ENCODE results near the gene CPNE2. TPM values are rescaled to one million over a fixed set of nuclear protein-coding genes. Genes with fewer than 3 reads are reported as not detected.
A peak's percentile ranks its signal among the peaks of the same experiment; 100 is the strongest.
"Not testable (repeated sequence)": the region's sequence is repeated elsewhere in the genome, so short reads cannot be mapped to it uniquely, and the experiment has no call there.

Gene CPNE2
- 14.2 TPM for total RNA-seq

GRCh38 chr16:57091975-57092785, at the start of gene CPNE2:
CPNE2 (plus strand) TSS chr16:57092583; CDS start chr16:57110743, 18,160 bp downstream.
- peak; percentile 51 for ATAC-seq

- no peak for ATAC-seq
Observed at GRCh38 chr16:57043248-57043647, 49.1 kb upstream of the CPNE2 start.

- ATAC-seq, result no peak
Observed at GRCh38 chr16:57044931-57045693, 47.3 kb upstream of the CPNE2 start.

GRCh38 chr16:57045694-57046381, 46.5 kb upstream of the CPNE2 start:
- peak; percentile 9 for ATAC-seq

GRCh38 chr16:57048095-57048494, 44.3 kb upstream of the CPNE2 start:
- no peak for ATAC-seq

DNA sequence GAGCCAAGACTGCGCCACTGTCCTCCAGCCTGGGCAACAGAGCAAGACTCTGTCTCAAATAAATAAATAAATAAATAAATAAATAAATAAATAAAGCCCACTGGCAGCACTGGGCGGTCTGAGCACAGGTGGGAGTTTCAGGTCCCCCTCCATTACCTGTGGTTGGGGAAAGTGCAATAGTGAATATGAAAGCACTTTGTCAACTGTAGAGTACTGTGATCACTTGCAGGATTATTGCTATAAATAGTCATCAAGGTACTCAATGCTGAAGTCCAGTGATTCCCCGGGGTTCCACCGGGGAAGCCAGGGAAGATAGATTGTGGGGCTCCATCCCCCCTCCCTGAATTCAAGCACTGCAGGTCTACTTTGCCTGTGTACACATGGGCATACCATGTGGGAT, 42.7 kb upstream of the CPNE2 start:
- ATAC-seq, result no peak

GRCh38 chr16:57051696-57052228, 40.6 kb upstream of the CPNE2 start:
- ATAC-seq, result no peak

DNA sequence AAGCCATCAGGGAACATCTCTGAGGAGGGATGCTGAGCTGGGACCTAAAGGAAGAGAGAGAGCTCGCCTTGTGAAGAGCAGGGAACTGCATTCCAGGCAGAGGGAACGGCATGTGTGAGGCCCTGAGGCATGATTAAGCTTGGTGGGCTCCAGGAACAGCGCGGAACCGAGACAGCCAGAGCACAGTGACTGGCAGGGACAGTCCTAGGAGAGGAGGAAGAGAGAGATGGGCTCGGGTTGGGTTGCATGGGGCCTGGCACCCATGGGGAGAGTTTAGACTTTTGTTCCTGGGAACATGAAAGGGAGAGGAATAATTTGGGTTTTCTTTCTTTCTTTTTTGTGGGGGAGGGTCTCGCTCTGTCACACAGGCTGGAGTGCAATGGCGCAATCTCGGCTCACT, 39.2 kb upstream of the CPNE2 start:
- ATAC-seq, result no peak

- ATAC-seq, result no peak
Observed at GRCh38 chr16:57054338-57054737, 38.0 kb upstream of the CPNE2 start.

DNA sequence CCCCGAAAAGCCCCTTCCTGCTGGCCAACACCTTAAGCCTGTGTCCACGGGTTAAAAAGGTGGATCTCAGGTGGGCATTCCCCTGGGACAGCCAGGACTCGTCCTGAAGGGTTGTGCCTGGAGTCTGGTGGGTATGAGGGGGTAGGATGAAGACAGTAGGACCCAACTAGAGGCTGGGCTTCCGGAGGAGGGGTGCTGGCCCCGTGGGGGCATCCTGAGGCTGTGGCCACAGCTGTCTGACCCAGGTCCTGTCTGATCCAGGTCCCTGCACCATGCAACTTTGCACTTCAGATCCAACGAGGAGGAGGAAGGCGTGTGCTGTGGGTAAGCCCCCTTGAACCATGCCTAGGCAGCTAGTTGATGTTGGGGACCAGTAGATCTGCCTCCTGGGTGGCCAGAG, 37.6 kb upstream of the CPNE2 start:
- ATAC-seq, result no peak

- no peak for ATAC-seq
Observed at GRCh38 chr16:57055671-57056070, 36.7 kb upstream of the CPNE2 start.

DNA sequence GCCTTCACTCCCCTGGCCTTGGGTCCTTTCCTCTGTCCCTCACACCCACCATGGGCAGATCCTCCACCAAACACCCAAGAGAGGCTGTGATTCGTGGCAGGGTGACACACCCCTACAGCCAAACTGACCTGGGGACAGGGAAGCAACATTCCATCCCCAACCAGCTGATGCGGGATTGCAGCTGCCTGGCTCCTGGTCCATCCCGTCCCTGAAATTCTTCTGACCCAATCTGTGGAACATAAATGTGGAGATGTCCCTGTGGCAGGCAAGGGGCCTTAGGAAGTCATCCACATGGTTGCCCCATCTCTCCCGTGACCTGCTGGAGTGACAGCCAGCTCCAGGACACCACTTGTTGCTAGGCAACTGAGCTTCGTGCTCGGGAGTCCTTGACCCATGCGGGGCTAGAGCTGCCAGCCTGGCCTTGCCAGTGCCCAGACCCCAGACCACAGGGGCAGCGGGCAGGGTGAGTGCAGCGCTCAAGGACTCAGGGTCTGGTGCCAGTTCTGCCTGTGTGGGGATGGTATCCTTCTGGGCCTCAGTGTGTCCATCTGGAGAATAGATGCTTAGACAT, 34.0 kb upstream of the CPNE2 start:
- ATAC-seq, result no peak

- no peak for ATAC-seq
Observed at GRCh38 chr16:57060323-57061083, 31.9 kb upstream of the CPNE2 start.

DNA sequence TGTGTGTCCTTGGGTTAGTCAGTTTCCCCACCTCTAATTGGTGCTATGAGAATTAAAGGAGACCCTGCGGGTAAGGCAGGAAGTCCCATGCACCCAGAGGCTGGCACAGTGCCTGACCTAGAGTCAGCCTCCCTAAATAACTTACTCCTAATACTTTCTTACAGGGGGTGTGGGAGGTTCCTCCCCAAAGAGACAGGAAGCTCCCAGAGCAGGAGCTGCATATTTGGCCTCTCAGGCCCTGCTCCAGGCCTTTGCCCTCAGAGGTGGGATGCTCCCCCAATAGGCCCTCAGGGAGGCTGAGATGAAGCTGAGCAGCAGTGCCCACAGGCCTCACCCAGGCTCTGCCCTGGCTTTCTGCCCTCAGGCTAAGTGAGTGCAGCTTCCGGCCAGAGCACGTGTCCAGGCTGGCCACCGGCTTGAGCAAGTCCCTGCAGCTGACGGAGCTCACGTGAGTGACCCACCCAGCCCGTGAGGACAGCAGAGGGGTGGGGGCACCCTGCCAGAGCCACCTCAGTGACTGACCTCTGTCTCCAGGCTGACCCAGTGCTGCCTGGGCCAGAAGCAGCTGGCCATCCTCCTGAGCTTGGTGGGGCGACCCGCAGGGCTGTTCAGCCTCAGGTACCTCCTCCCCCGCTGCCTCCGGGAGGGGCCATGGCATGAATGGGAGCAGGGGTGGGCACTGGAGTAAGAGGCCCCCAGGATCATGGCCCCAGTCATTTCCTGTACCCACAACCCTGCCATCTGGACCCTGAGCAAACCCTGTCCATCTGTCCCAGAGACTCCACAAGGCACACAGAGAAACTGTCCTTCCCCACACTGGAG, 31.1 kb upstream of the CPNE2 start:
- peak; percentile 69 for ATAC-seq

DNA sequence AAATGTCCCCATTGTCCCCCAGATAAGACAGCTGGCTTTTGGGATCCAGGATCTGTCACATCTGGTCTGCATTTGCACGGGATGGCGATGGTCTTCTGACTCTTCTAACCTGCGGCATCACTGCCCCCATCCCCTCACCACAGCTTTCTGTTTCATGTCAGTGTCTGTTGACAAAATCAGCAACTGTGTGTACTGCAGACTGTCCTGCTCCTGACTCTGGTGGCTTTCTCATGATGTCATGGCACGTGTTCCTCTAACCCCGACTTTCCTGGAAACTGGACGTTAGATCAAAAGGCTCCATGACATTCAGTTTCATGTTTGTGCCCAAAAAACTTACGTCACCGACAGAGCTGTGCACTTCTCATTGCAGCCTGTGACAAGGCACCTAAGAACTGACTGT, 30.1 kb upstream of the CPNE2 start:
- ATAC-seq, result no peak

DNA sequence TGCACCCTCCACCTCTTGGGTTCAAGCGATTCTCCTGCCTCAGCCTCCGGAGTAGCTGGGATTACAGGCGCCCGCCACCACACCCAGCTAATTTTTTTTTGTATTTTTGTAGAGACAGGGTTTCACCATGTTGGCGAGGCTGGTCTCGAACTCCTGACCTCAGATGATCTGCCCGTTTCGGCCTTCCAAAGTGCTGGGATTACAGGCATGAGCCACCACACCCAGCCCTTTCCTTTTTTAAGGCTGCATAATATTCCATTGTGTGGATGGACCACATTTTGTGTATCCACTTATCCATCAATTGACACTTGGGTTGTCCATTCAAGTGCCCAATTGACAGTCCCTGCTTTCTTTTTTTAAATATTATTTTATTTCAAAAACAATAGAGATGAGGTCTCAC, 29.2 kb upstream of the CPNE2 start:
- not testable (repeated sequence) for ATAC-seq

- ATAC-seq, result no peak
Observed at GRCh38 chr16:57064995-57065394, 27.4 kb upstream of the CPNE2 start.

- ATAC-seq, result no peak
Observed at GRCh38 chr16:57066625-57067024, 25.8 kb upstream of the CPNE2 start.

- no peak for ATAC-seq
Observed at GRCh38 chr16:57067347-57067746, 25.0 kb upstream of the CPNE2 start.

- no peak for ATAC-seq
Observed at GRCh38 chr16:57069053-57069452, 23.3 kb upstream of the CPNE2 start.
